Mucosa of gallbladder (tissue), 1 donor: Measurements from ENCODE around the gene SUGCT. TPM values are rescaled to one million over a fixed set of nuclear protein-coding genes. Genes with fewer than 3 reads are reported as not detected.

Source experiments
- DNase-seq: peaks from one replicate; pipeline ENCODE4 v3.0.0-alpha.2; 2020; ENCODE audit warnings: low spot score
- total RNA-seq: library from RNA; stranded (reverse); gene quantifications from one replicate; pipeline ENCODE4 v1.2.1, GENCODE V29; 2021
- donor health status: DM: no; HTN: no; CAD: no.

Gene SUGCT
- total RNA-seq, 1 donor from 2014 or later = 7.6 TPM

DNA sequence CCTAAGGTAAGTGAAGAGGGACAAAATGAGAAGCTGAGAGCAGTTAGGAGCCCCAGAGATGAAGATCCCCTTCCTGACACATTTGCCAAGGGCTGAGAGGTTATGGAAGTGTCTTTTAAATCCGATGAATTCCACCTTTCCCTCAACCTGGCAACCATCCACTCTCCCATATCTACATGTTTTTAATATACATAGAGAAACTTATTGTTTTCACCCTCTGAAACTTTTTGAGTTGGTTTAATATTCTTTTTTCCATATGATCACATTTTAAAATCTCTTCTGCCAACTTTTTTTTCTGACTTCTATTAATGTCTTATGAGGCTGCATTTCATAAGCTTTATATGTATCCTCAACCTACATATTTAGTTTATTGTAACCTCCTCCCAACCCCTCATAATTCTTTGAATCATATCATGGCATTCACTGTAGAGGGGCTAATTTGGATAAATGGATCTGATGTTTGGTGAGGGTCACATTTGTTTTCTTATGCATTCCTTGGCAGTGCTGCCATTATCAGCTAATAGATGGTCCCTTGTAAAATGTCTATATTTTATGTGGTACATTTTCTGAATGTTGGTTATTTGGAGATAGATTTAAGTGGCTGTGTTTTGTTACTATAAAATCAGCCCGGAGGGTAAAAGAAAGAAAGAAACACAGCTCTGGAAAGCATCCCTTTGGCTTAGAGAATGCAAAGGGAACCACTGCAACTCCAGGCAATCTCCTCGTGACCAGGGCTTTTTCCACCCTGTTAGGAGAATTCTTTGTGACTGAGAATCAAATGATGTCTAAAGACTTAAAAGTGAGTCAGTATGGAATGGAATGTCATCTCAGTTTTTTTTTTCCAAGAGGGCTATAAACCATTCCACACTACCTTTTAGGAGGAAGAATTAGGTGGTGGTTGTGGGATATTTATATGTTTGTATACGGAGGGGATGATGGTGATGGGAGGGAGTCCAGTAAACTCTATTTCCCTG, 334.4 kb downstream of the SUGCT start:
- peak; percentile 25 for DNase-seq

GRCh38 chr7:40470091-40470592, 335.3 kb downstream of the SUGCT start:
- DNase-seq = no peak

DNA sequence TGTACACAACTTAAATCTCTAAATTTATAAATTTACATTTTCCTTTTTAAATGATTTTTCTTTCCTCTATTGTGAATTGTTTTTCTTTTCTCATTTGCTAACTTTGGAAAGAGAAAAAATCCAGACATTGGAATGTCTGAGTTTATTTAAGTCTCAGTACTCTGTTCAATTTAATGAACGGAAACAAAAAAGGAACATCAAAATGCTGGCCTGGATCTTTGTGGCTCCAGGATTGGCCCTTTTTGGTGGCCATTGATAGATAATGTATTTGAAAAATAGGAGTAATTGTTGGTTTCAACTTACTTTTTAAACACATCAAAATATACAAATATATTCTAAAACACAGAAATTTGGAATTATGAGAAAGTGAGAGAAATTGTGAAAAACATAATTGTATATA, 336.0 kb downstream of the SUGCT start:
- no peak for DNase-seq

DNA sequence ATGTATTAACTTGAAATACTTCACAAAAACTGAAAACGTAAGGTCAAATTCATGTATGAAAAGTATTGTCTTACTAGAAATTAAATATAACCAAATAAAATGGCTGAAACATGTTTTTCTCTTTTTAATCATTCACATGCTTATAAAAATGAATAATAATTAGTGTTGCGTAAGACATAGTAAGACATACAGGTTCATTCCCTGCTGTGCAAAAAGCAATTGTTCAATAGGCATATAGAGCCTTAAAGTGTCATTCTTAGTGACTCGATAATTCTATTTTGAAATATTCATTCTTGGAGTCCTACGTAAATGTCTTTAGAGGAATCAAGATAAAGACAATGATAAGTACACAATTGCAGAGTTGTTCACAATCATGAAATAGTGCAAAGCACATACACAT, 337.1 kb downstream of the SUGCT start:
- no peak for DNase-seq

- DNase-seq = no peak
Measured at GRCh38 chr7:40474790-40475680, 340.2 kb downstream of the SUGCT start.

GRCh38 chr7:40475681-40475982, 340.8 kb downstream of the SUGCT start:
- no peak for DNase-seq

- DNase-seq = no peak
Measured at GRCh38 chr7:40477094-40477493, 342.3 kb downstream of the SUGCT start.

GRCh38 chr7:40482845-40483244, 348.0 kb downstream of the SUGCT start:
- DNase-seq = no peak

- DNase-seq = no peak
Measured at GRCh38 chr7:40483630-40484029, 348.8 kb downstream of the SUGCT start.

DNA sequence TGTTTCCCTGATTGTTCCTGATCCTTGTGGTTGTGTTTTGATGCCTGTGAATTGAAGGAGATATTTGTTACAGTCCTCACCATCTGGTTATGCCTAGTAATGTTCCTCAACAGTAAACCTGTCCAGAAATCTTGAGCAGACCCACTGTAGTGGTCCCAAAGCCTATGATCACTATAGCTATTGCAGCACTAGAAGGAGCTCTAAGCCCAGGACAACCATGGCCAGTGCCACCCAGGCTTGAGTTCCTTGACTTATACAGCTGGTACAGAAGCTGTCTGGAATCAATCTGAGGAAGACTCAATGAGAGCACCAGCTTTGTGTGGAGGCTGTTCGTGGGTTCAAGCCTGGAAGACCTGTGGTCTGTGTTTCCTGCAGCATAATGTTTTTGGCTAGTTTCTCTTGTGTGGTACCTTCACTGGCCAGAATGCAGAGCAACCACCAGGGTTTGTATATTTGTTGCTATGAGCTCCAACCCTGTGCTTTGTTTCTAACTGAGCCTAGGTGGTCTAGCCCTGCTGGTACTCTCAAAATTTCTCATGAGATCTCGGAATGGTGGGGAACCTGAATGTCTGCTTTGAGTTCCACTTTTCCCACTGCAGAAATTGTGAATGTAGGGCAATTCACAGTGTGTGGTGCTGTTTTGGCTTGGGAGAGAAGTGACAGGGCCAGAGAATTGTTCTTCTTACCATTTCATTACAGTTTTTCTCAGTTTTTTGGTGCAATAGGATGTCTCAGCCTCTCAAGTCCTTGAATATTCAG, 355.2 kb downstream of the SUGCT start:
- no peak for DNase-seq

- no peak for DNase-seq
Measured at GRCh38 chr7:40490603-40490924, 355.8 kb downstream of the SUGCT start.

- no peak for DNase-seq
Measured at GRCh38 chr7:40492946-40493345, 358.1 kb downstream of the SUGCT start.

DNA sequence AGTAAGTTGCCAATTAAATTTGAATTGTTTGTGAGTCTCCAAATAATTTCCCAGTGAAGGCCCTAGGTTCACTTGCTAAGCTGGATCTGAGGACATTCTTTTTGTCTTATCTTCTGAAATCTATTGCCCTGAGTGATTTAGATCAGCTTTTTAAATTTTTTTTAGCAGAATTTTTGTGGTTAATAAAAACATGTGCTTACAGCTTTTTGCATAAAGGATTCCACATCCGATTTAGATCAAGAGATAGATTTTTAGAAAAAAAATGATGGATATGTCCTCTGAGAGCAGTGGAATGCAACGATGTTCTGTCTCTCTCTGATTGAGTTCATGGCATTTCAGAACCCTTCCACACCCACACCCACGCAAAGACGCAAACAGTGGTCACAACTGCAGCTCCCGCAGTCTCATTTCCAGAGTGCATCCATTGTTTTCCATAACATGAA, 358.8 kb downstream of the SUGCT start:
- DNase-seq = no peak

- no peak for DNase-seq
Measured at GRCh38 chr7:40498924-40499510, 364.2 kb downstream of the SUGCT start.

DNA sequence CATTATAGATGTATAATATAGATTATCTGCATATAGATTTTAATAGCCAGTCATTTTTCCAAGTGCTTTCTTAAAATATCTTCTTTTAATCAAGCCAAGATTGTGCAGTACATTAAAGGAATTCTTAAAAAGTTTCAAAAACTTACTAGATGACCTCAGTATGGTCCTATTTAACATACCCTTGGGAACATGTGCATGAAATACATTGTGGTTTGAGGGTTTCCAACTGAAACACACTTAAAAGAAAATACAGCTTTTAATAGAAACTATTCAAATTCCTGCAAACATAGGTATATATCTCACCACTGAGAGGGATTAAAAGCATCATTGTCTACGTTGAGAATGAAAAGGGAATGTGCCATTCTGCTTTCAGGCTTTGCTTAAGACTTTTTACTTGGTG, 364.9 kb downstream of the SUGCT start:
- no peak for DNase-seq

DNA sequence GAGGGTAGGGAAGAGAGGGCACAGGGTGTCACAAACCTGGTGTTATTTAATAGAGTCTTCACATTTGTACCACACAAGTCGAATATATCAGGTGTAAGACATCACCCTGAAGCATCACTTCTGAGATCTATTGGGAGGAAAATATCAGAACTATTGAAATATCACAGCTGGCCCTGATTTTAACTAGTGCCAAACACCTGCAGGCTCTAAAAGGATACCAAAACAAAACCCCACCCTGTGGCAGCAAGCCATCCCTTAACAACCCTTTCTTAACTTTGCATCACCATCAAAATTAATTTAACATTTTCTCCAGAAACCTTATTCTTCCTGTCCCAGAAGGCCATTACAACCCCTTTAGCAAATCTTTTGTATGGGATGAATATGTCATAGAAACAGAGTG, 365.4 kb downstream of the SUGCT start:
- DNase-seq = no peak

DNA sequence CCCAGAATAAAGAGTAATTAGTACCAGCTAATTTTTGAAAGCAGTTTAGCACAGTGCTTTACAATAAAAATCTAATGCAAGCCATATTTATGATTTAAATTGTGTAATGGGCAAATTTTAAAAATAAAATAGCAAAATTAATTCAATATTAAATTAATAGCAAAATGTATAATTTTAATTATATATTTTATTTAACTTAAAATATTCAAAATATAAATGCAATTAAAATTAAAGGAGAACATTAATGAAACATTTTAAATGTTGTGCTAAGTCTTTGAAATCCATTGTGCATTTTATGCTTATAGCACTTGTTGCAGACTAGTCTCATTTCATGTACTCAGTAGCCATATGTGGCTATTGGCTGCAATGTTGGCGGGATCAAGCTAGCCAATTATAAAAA, 367.6 kb downstream of the SUGCT start:
- DNase-seq = no peak

DNA sequence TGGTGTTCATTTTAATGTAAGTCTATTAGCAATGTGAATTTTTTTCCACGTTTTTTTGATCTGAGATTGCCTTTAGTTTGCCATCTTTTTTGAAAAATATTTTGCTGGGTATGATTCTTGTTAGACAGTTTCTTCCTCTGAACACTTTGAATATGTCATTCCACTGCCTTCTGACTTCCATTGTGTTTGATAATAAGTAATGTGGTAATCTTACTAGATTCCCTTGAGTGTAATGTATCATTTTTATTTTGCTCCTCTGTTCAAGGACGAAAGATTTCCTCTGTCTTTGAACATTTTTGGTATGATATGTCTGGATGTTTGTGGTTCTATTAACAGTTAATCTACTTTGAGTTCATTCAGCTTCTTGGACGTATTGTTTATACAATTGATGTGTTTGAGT, 371.4 kb downstream of the SUGCT start:
- no peak for DNase-seq

GRCh38 chr7:40507166-40507565, 372.4 kb downstream of the SUGCT start:
- no peak for DNase-seq

GRCh38 chr7:40509287-40509996, 374.6 kb downstream of the SUGCT start:
- no peak for DNase-seq

DNA sequence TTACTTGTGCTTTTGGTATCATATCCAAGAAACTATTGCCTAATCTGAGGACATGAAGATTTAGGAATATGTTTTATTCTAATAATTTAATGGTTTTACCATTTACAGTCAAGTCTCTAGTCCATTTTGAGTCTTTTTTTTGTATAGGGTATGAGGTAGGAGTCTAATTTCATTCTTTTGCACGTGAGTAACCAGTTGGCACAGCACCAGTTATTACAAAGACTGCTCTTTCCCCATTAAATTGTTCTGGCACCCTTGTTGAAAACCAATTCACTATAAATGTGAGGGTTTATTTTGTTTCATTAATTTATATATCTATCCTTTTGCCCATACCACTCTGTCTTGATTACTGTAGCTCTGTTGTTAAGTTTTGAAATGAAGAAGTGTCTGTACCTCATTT, 381.6 kb downstream of the SUGCT start:
- no peak for DNase-seq
